ENCODE measurements around the gene CDC73.

DNA sequence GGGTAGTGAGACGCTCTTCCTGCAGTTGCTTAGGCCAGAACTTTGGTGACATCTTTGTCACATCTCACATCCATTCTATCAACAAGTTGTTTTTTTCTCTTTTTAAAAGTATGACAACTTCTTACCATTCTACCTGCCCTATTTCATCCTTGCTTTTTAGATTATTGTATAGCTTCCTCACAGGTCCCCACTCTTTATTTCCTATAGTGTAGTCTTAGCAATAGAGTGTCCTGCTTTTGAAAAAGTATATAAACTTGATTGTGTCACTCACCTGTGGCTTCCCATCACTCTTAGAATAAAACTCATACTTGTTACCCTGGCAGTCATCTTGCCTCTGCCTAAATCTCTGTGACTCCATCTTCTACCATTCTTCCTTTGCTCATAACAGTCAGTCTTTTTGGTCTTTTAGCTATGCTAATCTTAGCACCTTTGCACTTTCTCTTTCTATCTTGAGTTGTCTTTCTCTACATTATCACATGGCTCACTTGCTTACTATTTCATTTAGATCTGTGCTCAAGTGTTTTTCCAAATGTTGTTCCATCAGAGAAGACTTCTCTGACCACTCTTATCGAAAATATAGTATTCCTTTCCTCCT, 9.5 kb downstream of the CDC73 start:
- TF ChIP-seq POLR2A (IDR thresholded peaks at IDR 0.05), result no peak
- TF ChIP-seq, protein P1, sequence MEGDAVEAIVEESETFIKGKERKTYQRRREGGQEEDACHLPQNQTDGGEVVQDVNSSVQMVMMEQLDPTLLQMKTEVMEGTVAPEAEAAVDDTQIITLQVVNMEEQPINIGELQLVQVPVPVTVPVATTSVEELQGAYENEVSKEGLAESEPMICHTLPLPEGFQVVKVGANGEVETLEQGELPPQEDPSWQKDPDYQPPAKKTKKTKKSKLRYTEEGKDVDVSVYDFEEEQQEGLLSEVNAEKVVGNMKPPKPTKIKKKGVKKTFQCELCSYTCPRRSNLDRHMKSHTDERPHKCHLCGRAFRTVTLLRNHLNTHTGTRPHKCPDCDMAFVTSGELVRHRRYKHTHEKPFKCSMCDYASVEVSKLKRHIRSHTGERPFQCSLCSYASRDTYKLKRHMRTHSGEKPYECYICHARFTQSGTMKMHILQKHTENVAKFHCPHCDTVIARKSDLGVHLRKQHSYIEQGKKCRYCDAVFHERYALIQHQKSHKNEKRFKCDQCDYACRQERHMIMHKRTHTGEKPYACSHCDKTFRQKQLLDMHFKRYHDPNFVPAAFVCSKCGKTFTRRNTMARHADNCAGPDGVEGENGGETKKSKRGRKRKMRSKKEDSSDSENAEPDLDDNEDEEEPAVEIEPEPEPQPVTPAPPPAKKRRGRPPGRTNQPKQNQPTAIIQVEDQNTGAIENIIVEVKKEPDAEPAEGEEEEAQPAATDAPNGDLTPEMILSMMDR (IDR thresholded peaks at IDR 0.05), result no peak

All from testis (tissue), 2 donors.